IPS-18c (cell line): ENCODE data around the gene PTPN18.

Experiments
- H3K4me3 ChIP-seq: 2 replicates; pipeline ENCODE4 v1.7.0; 2013; ENCODE audit warnings: low read depth, mild to moderate bottlenecking, low read length, moderate library complexity; ENCODE audit not compliant: insufficient read depth
- H3K9me3 ChIP-seq: one replicate; pipeline ENCODE4 v1.6.1; 2013; ENCODE audit warnings: mild to moderate bottlenecking, low read length, moderate library complexity; ENCODE audit not compliant: control insufficient read depth, insufficient read depth

PTPN18 gene

DNA sequence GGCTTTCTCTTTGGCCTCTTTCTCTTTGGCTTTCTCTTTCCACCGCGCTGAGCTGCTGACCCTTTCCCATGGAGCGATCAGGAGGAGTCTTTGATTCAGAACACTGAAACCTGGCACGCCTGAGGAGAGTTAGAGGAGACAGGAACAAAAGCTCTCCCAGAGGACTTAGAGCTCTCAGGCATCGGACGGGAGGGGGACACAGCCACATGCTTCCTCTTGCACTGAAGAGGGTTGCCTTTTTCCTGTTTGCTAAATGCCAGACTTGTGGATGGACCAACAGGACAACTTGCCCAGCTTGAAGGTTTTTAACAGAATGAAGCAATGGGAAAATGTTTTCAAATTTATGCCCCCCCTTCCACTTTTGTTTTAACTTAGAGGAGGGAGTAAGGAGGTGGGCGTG, 3.6 kb upstream of the PTPN18 start:
- H3K9me3 ChIP-seq: peaks cover 2% of the 10 kb centered on the region
- no peak overlapping the region for H3K4me3 ChIP-seq

GRCh38 chr2:130353291-130354138, 2.3 kb upstream of the PTPN18 start:
- Histone ChIP-seq H3K9me3 (peaks cover 2% of the 10 kb centered on the region), H3K4me3 (no peak overlapping the region)

DNA sequence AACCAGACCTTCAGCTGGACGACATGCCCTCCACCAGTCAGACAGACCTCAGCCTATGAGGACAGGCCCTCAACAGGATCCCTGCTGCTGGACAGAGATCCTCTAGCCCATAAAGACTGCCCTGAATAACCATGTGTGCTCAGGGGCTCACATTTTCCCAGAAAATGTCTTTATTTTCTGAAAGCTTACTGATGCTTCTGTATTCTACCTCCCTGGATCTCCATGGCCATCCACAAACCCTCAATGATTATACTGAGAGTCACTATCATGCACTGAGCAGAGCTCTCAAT, 1.8 kb upstream of the PTPN18 start:
- Histone ChIP-seq H3K4me3 (no peak overlapping the region), H3K9me3 (peaks cover 2% of the 10 kb centered on the region)

DNA sequence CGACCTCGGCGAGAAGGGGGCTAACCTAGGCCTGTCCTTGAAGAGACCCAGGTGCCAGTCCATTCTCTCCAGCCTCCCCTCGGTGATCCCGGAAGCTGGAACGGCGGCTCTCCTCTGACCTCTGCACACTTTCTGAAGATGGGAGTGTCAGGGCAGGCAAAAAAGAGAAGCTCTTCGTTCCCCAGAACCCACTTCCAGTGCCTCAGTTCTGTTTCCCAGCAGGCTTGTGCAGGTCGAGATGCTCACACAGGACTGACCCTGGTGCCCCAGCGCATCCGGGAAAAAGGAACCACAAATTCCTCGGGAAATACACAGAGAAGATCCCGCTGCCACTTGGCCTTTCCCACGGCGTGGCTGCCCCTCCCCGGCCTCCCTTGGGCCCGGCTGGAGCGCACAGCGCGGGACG, 681 bp upstream of the PTPN18 start:
- H3K4me3 ChIP-seq: peak overlapping the region; percentile 71
- H3K9me3 ChIP-seq: peaks cover 2% of the 10 kb centered on the region

- peaks cover 2% of the 10 kb centered on the region for H3K9me3 ChIP-seq
- no peak overlapping the region for H3K4me3 ChIP-seq
Measured at GRCh38 chr2:130357864-130358263, 2.0 kb downstream of the PTPN18 start.

DNA sequence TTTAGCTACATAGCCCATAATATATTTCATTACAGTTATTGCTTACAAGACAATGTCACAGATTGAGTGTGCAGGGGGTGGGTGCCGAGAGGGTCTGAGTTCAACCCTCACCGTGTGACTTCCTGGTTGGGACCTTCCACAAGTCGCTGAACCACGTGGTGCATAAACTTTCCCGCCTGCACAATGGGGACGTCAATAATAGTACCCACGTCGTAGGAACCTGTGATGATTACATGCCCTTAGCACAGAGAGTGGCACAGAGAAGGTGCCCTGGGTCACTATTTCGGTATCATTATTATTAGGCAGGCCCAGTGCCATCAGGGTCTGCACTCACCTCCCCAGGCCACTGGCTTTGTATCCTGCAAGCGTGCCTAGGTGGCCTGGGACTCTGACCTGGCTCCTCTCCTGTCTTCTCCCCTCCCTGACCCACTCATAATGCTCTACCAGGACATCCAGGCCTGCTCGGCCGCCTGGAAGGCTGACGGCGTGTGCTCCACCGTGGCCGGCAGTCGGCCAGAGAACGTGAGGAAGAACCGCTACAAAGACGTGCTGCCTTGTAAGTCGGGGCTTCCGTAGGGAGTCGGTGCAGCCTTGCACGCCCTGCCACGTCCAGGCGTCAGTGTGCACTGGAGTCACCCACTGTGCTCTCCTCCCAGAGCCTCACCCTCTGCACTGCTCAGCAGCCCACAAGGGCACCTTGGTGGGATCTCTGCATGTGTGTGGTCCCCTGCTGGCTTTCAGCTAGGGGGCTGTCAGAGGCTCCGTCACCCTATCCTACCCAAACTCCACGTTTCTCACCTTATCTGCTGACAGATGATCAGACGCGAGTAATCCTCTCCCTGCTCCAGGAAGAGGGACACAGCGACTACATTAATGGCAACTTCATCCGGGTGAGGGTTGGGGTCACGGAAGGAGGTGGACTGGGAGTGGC, 2.8 kb downstream of the PTPN18 start:
- H3K4me3 ChIP-seq: no peak overlapping the region
- peaks cover 2% of the 10 kb centered on the region for H3K9me3 ChIP-seq

DNA sequence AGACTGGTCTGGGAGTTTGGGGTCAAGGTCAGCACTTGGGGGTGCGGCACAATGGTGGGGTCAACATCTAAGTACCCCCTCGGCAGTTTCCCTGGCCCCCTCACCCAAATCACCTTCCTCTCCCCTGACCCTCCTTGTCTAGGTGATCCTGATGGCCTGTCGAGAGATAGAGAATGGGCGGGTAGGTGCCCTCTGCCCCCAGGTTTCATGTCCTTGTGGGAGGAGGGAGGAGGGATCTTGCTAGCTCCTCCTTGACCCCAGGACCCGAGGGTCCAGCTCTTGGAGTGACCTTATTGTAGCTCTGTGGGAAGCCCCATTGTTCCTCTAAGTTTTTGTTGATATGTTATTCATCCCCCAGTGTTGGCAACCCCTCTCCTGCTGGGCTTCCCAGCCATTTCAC, 3.6 kb downstream of the PTPN18 start:
- H3K4me3 ChIP-seq: no peak overlapping the region
- H3K9me3 ChIP-seq: peaks cover 2% of the 10 kb centered on the region

GRCh38 chr2:130363479-130363878, 7.6 kb downstream of the PTPN18 start:
- no peak overlapping the region for H3K4me3 ChIP-seq
- no peaks in the 10 kb centered on the region for H3K9me3 ChIP-seq

DNA sequence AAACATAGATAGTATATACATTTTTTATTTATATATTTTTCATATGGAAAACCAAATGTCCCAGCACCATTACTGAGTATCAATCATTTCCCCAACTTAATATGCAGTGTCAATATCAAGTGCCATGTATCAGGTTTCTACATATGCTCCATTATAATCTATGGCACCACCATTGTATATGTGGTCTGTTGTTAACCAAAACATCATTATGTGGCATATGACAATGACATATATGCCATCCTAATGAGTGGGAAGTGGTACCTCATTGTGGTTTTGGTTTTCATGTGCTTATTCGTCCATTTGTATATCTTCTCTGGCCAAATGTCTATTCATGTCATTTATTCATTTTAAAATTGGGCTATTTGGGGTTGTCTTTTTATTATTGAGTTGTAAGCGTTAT, 9.2 kb downstream of the PTPN18 start:
- no peaks in the 10 kb centered on the region for H3K9me3 ChIP-seq
- H3K4me3 ChIP-seq: no peak overlapping the region

DNA sequence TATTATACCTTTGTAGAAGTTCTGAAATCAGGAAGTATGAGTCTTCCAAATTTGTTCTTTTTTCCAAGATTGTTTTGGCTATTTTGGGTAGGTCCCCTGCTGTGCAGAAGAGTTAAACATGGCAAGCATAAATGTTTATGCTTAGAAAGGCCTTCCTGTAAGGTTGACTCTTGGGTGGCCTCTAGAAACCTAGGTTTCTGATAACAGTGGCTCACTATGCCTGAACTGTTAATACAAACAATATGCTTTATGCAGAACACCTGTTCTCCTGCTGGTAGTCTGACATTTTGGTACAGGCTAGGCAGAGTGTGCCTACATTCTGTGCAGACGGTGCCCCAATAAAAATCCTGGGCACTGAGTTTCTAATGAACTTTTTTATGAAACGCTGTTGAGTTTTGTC, 10.1 kb downstream of the PTPN18 start:
- Histone ChIP-seq H3K4me3 (no peak overlapping the region), H3K9me3 (no peaks in the 10 kb centered on the region)

DNA sequence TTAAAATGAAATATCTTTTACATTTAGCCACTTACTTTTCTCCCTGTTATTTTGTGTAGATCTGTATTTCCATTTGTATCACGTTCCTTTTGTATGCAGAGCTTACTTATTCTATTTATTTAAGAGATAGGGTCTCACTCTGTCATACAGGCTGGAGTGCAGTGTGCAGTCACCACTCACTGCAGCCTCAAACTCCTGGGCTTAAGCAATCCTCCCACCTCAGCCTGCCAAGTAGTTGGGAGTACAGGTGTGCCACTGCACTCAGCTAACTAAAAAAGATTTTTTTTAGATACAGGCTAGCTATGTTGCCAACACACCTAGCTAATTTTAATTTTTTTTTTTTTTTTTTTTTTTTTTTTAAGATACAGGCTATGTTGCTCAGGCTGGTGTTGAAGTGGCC, 10.9 kb downstream of the PTPN18 start:
- no peak overlapping the region for H3K4me3 ChIP-seq
- no peaks in the 10 kb centered on the region for H3K9me3 ChIP-seq

- Histone ChIP-seq H3K9me3 (no peaks in the 10 kb centered on the region), H3K4me3 (no peak overlapping the region)
Measured at GRCh38 chr2:130368786-130369185, 12.9 kb downstream of the PTPN18 start.

GRCh38 chr2:130369311-130369964, 13.6 kb downstream of the PTPN18 start:
- no peak overlapping the region for H3K4me3 ChIP-seq
- no peaks in the 10 kb centered on the region for H3K9me3 ChIP-seq

DNA sequence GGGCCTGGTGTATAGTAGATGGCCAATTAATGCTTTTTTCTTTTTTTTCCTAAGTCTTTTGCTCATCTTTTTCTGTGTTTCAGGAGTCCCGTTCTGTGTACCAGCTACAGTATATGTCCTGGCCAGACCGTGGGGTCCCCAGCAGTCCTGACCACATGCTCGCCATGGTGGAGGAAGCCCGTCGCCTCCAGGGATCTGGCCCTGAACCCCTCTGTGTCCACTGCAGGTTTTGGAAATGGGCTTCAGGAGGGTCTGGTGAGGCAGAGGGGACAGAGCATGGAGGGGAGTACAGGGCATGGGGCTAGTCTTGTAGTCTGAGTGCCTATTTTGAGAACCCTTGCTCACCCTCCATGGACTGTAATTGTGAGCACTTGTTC, 14.1 kb downstream of the PTPN18 start:
- Histone ChIP-seq H3K9me3 (no peaks in the 10 kb centered on the region), H3K4me3 (no peak overlapping the region)

DNA sequence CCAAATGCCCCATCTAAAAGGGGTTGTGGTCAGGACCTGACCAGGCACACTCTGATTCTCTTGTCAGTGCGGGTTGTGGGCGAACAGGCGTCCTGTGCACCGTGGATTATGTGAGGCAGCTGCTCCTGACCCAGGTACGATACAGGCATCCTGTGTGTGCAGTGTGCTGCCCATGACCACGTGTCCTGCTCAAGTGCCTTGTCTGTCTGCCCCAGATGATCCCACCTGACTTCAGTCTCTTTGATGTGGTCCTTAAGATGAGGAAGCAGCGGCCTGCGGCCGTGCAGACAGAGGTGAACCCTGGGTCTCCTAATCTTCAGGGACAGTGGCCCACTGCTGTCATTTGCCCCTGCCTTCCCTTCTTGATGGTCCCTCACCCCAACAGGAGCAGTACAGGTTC, 14.6 kb downstream of the PTPN18 start:
- no peak overlapping the region for H3K4me3 ChIP-seq
- no peaks in the 10 kb centered on the region for H3K9me3 ChIP-seq

DNA sequence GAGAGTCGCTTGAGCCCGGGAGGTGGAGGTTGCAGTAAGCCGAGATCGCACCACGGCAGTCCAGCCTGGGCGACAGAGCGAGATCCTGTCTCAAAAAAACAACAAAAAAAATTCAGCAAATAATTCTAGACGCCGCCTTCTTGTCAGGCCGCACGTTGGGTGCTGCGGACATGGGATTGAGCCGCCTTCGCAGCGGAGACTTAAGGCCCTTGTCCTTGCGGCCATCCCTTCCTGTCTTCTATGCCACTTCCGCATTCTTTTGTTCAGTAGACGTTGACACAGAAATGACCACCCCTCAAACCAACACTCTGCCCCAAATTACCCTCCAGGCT, 15.8 kb downstream of the PTPN18 start:
- no peaks in the 10 kb centered on the region for H3K9me3 ChIP-seq

GRCh38 chr2:130372055-130372832, 16.4 kb downstream of the PTPN18 start:
- no peaks in the 10 kb centered on the region for H3K9me3 ChIP-seq
- peak overlapping the region; percentile 94 for H3K4me3 ChIP-seq

More for the DNA sequence above, 15.8 kb downstream of the PTPN18 start:
- H3K4me3 ChIP-seq: peak overlapping the region; percentile 94
